HG03025 (cell line): ENCODE data around the gene TBCK.

ENCODE experiments used
- ATAC-seq: cut with Tn5 transposase; IDR thresholded peaks from one replicate; pipeline ENCODE4 v1.9.1; 2021; ENCODE audit warnings: mild to moderate bottlenecking, moderate library complexity; ENCODE audit not compliant: unreplicated experiment, low FRiP score

The TBCK gene

GRCh38 chr4:106315968-106316772 lies at the start of gene TBCK, which contains the start of gene AIMP1:
Gene TBCK, minus strand, starts transcription at chr4:106316209. Its CDS starts 7,249 bp downstream, at chr4:106308960.
Gene AIMP1, plus strand, starts transcription at chr4:106316550. Its CDS starts 8,460 bp downstream, at chr4:106325010.
- ATAC-seq: peak; percentile 92

- no peak for ATAC-seq
Observed at GRCh38 chr4:106365613-106366012, 49.6 kb upstream of the TBCK start.

- no peak for ATAC-seq
Observed at GRCh38 chr4:106364282-106364681, 48.3 kb upstream of the TBCK start.

- ATAC-seq: no peak
Observed at GRCh38 chr4:106362086-106362825, 46.2 kb upstream of the TBCK start.

- ATAC-seq: no peak
Observed at GRCh38 chr4:106358899-106359298, 42.9 kb upstream of the TBCK start.

GRCh38 chr4:106355193-106355592 lies 39.2 kb upstream of the TBCK start:
- ATAC-seq: no peak

GRCh38 chr4:106353786-106354185 lies 37.8 kb upstream of the TBCK start:
- ATAC-seq: no peak

GRCh38 chr4:106351016-106351415 lies 35.0 kb upstream of the TBCK start:
- ATAC-seq: no peak

GRCh38 chr4:106347167-106347566 lies 31.2 kb upstream of the TBCK start:
- no peak for ATAC-seq

GRCh38 chr4:106344647-106344970 lies 28.6 kb upstream of the TBCK start:
- no peak for ATAC-seq

GRCh38 chr4:106343865-106344646 lies 28.0 kb upstream of the TBCK start:
- ATAC-seq: no peak

GRCh38 chr4:106340774-106341173 lies 24.8 kb upstream of the TBCK start:
- ATAC-seq: no peak

GRCh38 chr4:106339431-106339830 lies 23.4 kb upstream of the TBCK start:
- no peak for ATAC-seq

GRCh38 chr4:106338671-106339070 lies 22.7 kb upstream of the TBCK start:
- no peak for ATAC-seq

- no peak for ATAC-seq
Observed at GRCh38 chr4:106337916-106338315, 21.9 kb upstream of the TBCK start.

- no peak for ATAC-seq
Observed at GRCh38 chr4:106336618-106337017, 20.6 kb upstream of the TBCK start.

- ATAC-seq: no peak
Observed at GRCh38 chr4:106334741-106335470, 18.9 kb upstream of the TBCK start.

- ATAC-seq: no peak
Observed at GRCh38 chr4:106333186-106333585, 17.2 kb upstream of the TBCK start.

GRCh38 chr4:106329041-106329618 lies 13.1 kb upstream of the TBCK start:
- ATAC-seq: peak; percentile 73

- no peak for ATAC-seq
Observed at GRCh38 chr4:106325800-106326199, 9.8 kb upstream of the TBCK start.
